Stomach (tissue), 9 donors: Measurements from ENCODE around the gene GJA1. TPM values are rescaled to one million over a fixed set of nuclear protein-coding genes. Genes with fewer than 3 reads are reported as not detected.
"Not testable (repeated sequence)": the region's sequence is repeated elsewhere in the genome, so short reads cannot be mapped to it uniquely, and the experiment has no call there.

Source experiments
- DNase-seq, 2 donors: peaks; one replicate each; pipeline versions ENCODE4 v3.0.0 to v3.0.0-alpha.2; 2013 to 2019
- H3K27ac ChIP-seq, 5 donors: fragments of 200-600 bp in 4 of 5; sonication (generic) in 4 of 5; one replicate each; pipeline ENCODE4 v1.5.1; 2013 to 2019; ENCODE audit warnings: mild to moderate bottlenecking in 1 of 5, moderate library complexity in 1 of 5
- H3K27me3 ChIP-seq, 3 donors: fragments of 200-600 bp; sonication (generic); one replicate each; pipeline ENCODE4 v1.5.1; 2017 to 2019; ENCODE audit warnings: mixed run types in 1 of 3
- H3K36me3 ChIP-seq, 4 donors: fragments of 200-600 bp; sonication (generic); 1 replicate in 3 of 4; 2 replicates in 1 of 4; pipeline ENCODE4 v1.5.1; 2016 to 2019
- H3K4me1 ChIP-seq, 4 donors: fragments of 200-600 bp; sonication (generic); one replicate each; pipeline ENCODE4 v1.5.1; 2016 to 2019
- H3K4me3 ChIP-seq, 4 donors: fragments of 200-600 bp; sonication (generic) in 3 of 4; one replicate each; pipeline ENCODE4 v1.5.1; 2016 to 2019; ENCODE audit warnings: mild to moderate bottlenecking in 1 of 4
- H3K9me3 ChIP-seq, 4 donors: fragments of 200-600 bp; sonication (generic); one replicate each; pipeline ENCODE4 v1.5.1; 2016 to 2019
- EP300 ChIP-seq: sonication (generic); formaldehyde crosslinking; IDR thresholded peaks from one replicate; pipeline ENCODE4 v1.6.1; 2017; ENCODE audit warnings: antibody characterized with exemption
- POLR2A ChIP-seq, 4 donors: fragments of 450-650 bp; IDR thresholded peaks; one replicate each; pipeline ENCODE4 v1.6.1; 2016; ENCODE audit warnings: antibody characterized with exemption in 4 of 4, control low read depth in 2 of 4, mild to moderate bottlenecking in 1 of 4, moderate library complexity in 1 of 4
- POLR2AphosphoS5 ChIP-seq, 3 donors: sonication (generic); formaldehyde crosslinking; IDR thresholded peaks; one replicate each; pipeline ENCODE4 v1.6.1; 2016; ENCODE audit warnings: antibody characterized with exemption in 3 of 3
- WGBS, 5 donors: extraction: QIAGEN DNeasy Blood & Tissue Kit in 3 of 5; methylation state at CpG; one replicate each; pipeline versions ENCODE4 v1.1.5 to v1.1.7; 2013 to 2018; 5-methylcytosine and 5-hydroxymethylcytosine counted together
- intact Hi-C: fragments of 100-400 bp; cut with DNase I; formaldehyde crosslinking; loops from one replicate; pipeline ENCODE4 v1.15.1; 2023; ENCODE audit warnings: low total_unique reads
- polyA plus RNA-seq, 3 donors: library from polyadenylated mRNA; stranded (reverse); fragments of 200-250 nt; gene quantifications; one replicate each; pipeline ENCODE4 v1.2.3, GENCODE V29; 2013
- total RNA-seq, 5 donors: library from RNA; depleted of rRNA; stranded (reverse); fragments of >200 nt; gene quantifications; one replicate each; pipeline versions ENCODE4 v1.1.0 to v1.2.3, GENCODE V29; 2014 to 2016
- TF ChIP-seq, protein P1 (sequence below), 7 experiments: fragments of 450-650 bp in 4 of 7; fragments of 200-600 bp in 3 of 7; sonication (generic) in 3 of 7; IDR thresholded peaks; one replicate each; pipeline ENCODE4 v1.5.1; 2016 to 2019; ENCODE audit warnings: antibody characterized with exemption in 7 of 7, control low read depth in 2 of 7, mild to moderate bottlenecking in 1 of 7
- donor health status: healthy with polysubstance abuse.
- donor health status: Bipolar disorder and iron deficiency.
- donor health status: healthy.

The GJA1 gene
- total and polyA plus RNA-seq, 8 donors: 0.29 to 99.1 (median 18.8) TPM

DNA sequence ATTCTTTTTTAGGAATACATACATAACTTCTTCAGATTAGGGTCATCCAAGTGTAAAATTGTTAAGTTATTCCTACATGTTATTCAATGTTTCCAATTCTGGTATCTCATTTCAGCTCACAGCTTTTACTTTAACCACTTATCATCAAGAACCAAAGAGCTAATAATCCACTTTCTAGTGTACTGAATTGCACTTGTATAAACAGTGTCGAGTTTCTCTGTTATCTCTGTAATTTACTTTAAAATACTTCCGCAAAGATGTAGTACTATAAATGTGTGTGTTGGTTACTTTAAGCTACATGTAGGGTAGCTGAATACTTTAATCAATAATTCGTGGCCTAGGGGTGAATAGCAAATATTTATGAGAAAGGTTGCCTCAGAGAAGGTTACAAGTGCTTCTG is 8.8 kb upstream of the GJA1 start:
- no peak for TF ChIP-seq POLR2AphosphoS5 (IDR thresholded peaks at IDR 0.05)
- no peaks in the 10 kb centered on the region for H3K27me3 ChIP-seq
- peaks cover 0 to 10% (median 2%) of the 10 kb centered on the region in 4 donors for H3K4me1 ChIP-seq
- H3K36me3 ChIP-seq: no peaks in the 10 kb centered on the region
- H3K9me3 ChIP-seq: no peaks in the 10 kb centered on the region
- no peak overlapping the region for H3K27ac ChIP-seq
- intact Hi-C loops: no loop called here
- DNase-seq: no peak
- 27 to 45% (median 33%) methylated on average over 3 of the region's 3 CpGs for WGBS, 5 donors
- H3K4me3 ChIP-seq: no peak overlapping the region

DNA sequence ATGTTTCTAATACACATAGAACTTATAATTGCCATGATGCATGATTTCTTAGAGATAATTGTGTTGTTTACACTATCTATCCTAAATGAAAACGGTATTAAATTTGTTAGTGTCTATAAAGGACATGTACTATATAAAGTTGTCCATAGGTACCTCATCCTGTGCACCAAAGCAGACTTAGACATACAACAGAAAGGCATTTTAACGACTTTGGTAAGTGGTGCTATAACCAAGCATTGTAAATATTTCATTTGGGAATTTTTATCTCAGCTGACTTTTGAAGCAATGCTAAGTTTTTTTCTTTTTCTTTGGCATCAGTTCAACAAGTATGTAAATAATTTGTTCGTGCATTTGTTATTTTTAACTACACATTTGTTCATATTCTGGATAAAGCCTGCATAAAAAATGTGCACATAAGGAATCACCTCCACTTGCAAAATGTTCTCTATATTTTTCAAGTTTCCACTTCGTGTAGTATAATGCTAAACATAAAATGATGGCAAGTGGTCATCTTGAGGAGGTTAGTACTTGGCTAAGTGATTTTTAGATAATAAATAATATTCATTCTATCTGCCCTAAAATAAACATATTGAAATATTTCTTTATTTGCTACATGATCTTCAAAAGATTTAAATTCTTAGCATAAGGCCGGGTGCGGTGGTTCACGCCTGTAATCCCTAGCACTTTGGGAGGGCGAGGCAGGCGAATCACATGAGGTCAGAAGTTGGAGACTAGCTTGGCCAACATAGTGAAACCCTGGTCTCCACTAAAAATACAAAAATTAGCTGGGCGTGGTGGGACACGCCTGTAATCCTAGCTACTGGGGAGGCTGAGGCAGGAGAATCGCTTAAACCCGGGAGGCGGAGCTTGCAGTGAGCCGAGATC is 6.3 kb upstream of the GJA1 start:
- no peak for DNase-seq
- intact Hi-C loops: no loop called here
- H3K27me3 ChIP-seq: no peaks in the 10 kb centered on the region
- TF ChIP-seq POLR2A (IDR thresholded peaks at IDR 0.05): no peak
- no peak for TF ChIP-seq POLR2AphosphoS5 (IDR thresholded peaks at IDR 0.05)
- TF ChIP-seq, protein P1, sequence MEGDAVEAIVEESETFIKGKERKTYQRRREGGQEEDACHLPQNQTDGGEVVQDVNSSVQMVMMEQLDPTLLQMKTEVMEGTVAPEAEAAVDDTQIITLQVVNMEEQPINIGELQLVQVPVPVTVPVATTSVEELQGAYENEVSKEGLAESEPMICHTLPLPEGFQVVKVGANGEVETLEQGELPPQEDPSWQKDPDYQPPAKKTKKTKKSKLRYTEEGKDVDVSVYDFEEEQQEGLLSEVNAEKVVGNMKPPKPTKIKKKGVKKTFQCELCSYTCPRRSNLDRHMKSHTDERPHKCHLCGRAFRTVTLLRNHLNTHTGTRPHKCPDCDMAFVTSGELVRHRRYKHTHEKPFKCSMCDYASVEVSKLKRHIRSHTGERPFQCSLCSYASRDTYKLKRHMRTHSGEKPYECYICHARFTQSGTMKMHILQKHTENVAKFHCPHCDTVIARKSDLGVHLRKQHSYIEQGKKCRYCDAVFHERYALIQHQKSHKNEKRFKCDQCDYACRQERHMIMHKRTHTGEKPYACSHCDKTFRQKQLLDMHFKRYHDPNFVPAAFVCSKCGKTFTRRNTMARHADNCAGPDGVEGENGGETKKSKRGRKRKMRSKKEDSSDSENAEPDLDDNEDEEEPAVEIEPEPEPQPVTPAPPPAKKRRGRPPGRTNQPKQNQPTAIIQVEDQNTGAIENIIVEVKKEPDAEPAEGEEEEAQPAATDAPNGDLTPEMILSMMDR (IDR thresholded peaks at IDR 0.05): no peak
- no peak for TF ChIP-seq EP300
- H3K4me1 ChIP-seq: peaks cover 0 to 10% (median 2%) of the 10 kb centered on the region in 4 donors
- H3K27ac ChIP-seq: no peak overlapping the region
- no peaks in the 10 kb centered on the region for H3K36me3 ChIP-seq
- H3K9me3 ChIP-seq: no peaks in the 10 kb centered on the region
- H3K4me3 ChIP-seq: no peak overlapping the region
- 75 to 80% (median 78%) methylated on average over 15 of the region's 15 CpGs for WGBS, 5 donors

DNA sequence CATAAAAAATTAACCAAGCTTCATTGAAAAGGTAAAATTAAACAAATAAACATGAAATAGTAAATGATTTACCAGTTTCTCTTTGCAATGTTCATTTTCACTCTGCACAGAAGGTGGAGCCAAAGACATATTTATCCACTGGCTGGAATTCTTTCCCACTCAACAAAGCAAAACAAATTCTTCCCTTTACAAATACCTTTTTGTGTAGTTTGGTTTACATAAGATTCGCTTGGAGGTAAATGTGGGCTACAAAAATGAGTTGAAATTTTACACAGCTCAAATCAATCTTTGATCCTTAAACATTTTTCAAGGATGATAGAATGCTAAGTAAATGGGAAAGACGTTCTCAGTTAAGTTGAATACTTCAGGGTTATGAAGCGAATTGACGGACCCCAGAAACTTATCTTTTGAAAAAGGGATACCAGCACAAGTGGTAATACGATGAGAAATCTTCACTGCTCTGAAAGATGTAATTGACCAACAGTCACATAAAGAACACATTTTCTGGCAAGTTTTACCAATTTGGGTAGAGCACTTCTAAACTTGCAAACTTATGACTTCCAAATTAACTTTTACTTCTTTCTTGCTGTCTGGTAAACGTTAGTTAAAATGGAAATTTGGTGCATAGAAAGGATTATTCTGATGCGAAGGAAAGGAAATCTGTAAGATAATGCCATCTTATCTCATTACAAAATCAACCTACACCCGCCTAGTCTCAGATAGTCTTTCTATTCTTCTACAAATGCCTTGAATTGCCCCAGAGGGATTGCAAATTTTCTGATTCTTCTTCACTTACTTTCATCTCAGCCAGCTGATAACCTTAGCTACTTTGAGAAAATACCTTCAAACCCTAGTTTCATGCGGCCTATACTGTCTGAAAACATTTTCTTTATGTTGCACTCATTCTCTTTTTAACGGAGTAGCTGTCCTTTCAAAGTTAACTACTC is 4.7 kb upstream of the GJA1 start:
- WGBS, 5 donors: 31 to 44% (median 37%) methylated on average over 10 of the region's 10 CpGs
- no peaks in the 10 kb centered on the region for H3K9me3 ChIP-seq

DNA sequence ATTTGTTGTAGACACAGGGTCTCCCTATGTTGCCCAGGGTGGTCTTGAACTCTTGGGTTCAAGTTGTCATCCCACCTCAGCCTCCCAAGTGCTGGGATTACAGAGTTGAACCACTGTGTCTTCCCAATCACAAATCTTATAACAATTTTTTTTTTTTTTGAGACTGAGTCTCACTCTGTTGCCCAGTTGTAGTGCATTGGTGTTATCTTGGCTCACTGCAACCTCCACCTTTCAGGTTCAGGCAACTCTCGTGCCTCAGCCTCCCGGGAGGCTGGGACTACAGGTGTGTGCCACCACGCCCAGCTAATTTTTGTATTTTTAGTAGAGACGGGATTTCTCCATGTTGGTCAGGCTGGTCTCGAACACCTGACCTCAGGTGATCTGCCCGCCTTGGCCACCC is 3.7 kb upstream of the GJA1 start:
- 81 to 96% (median 92%) methylated on average over 6 of the region's 6 CpGs for WGBS, 5 donors
- H3K4me3 ChIP-seq, H3K9me3 ChIP-seq, DNase-seq, H3K27me3 ChIP-seq, H3K27ac ChIP-seq, H3K36me3 ChIP-seq: not testable (repeated sequence)
- peaks cover 0 to 21% (median 9%) of the 10 kb centered on the region in 4 donors for H3K4me1 ChIP-seq
- intact Hi-C loops: loop anchor here (10.0 kb wide), 1 partner anchor 603 kb away; no protein-coding TSS in a partner anchor

More for the DNA sequence above, 4.7 kb upstream of the GJA1 start:
- peak in 1 of 2 donors; percentile 78 for DNase-seq
- Histone ChIP-seq H3K27me3 (no peaks in the 10 kb centered on the region), H3K27ac (no peak overlapping the region), H3K36me3 (no peaks in the 10 kb centered on the region), H3K4me1 (peaks cover 0 to 21% (median 6%) of the 10 kb centered on the region in 4 donors), H3K4me3 (no peak overlapping the region)
- TF ChIP-seq, protein P1 (IDR thresholded peaks at IDR 0.05): peak in 5 of 7 experiments; percentile 30 to 66 (median 50)
- TF ChIP-seq POLR2AphosphoS5 (IDR thresholded peaks at IDR 0.05): no peak
- no peak for TF ChIP-seq POLR2A (IDR thresholded peaks at IDR 0.05)
- TF ChIP-seq EP300: no peak
- intact Hi-C loops: loop anchor here (10.0 kb wide), 1 partner anchor 604 kb away; no protein-coding TSS in a partner anchor
